T47D (cell line): ENCODE data around the gene PTPRJ.

ENCODE experiments used
- DNase-seq, 2 experiments: peaks; one replicate each; pipeline versions ENCODE4 v3.0.0 to v3.0.0-alpha.2; 2011 to 2012; ENCODE audit warnings: low read depth in 1 of 2, low spot score in 1 of 2
- JUND ChIP-seq: IDR thresholded peaks from 2 replicates; pipeline ENCODE4 v1.6.1; 2012; ENCODE audit warnings: low read depth
- in situ Hi-C: cut with HindIII; loops from 2 replicates; pipeline ENCODE4 v1.10.0; 2016; ENCODE audit warnings: low sequenced_read_pairs, low pct_unique_long_range_greater_than_20kb

Gene PTPRJ

DNA sequence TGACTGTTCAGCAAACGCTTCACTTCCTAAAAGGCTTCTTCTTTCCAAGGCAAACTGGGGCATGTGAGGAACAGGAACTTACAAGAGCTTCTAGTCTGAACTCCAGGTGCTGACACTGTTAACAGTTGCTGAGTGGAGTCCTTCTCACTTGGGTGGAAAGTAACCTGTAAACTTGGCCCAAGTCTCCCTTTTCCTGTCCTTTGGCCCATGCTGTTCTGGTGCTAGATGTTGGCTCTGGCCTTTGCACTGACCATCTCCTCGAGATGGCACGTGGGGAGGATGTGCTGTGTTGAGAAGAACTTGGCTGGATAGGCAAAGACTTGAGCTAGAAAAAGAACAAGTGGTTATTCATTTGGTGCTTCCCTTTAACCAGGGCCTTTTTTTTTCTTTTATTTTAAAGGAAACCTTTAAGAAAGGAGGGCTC lies 53.6 kb downstream of the PTPRJ start:
- in situ Hi-C loops, result no loop called here
- TF ChIP-seq JUND, result no peak
- DNase-seq, result no peak

DNA sequence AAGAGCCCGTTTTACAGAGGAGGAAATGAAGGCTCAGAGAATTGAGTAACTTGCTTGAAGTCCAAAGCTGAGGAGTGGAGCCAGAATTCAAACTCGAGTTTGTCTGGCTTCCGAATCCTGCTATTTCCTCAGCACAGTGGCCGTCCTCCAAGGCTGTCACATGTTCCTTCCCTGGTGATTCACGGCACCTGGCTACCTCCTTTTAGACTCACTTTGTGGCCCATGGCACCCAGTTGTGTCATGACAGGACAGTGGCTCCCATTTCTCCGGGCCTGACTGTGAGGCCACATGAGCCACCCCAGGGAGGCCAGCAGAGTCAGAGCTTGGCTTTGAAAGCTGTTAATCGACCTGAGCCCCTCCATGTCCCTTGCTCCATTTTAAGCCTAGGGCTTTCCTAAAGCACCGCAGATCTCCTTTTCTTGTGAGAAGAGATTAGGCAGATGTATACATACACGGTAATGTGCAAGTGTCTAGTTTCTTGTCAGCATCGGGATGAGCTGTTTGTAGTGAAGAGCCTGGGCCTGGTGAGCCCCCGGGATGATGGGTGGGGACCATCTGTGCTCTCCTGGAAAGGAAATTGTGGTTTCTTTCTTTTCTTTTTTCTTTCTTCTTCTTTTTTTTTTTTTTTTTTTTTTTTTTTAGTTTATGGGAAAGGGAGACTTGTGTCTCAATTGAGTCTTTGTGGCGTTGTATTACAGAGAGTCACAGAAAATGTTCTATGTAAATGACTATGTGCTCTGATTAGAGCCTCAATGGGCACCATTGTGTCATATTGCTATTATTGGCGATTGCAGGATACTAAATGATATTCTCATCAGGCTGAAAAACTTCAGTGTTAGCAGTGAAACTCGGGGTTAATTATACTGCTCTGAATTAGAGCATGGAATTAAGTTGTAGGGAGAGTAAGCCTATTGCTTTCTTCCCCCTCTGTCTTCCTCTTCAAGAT lies 54.8 kb downstream of the PTPRJ start:
- no peak for DNase-seq
- in situ Hi-C loops, result no loop called here

DNA sequence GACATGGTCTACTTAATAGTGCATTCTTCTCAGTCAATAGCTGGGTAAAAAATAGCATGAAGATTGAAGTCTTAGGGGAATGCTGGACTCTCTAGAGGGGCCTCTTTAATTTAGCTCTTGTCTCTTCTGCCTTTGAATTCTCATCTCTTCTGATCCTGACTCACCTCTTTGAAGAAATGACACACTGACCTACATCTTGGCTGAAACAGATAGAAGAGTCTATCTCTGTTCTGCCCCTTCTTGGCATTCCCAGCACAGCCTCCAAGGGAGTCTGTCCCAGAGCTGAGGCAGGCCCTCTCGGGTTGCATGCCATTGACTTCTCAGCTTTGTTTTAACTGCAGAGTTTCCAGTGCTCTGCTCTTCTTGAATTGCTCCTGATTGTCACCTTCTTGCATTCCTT lies 55.7 kb downstream of the PTPRJ start:
- no peak for DNase-seq
- no peak for TF ChIP-seq JUND
- in situ Hi-C loops, result no loop called here

More for the DNA sequence above, 54.8 kb downstream of the PTPRJ start:
- TF ChIP-seq JUND, result no peak

DNA sequence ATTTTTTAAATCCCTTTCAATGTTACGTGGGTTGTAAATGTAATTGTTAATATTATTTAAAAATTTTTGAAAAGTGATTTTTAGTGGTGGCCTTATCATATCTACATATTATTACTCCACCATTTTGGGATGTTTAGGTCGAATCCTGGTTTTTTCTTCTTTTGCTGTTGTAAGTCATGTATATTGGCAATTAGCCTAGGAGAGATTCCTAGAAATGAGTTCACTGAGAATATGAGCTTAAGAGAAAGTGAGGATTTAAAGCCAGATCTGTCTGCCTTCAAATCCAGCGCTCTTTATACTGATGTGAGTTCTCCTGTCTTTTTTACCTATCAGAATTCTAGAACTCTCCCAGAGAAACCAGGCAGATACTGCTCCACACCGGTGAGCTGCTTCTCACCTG lies 56.1 kb downstream of the PTPRJ start:
- DNase-seq, result no peak
- in situ Hi-C loops, result no loop called here
- no peak for TF ChIP-seq JUND

DNA sequence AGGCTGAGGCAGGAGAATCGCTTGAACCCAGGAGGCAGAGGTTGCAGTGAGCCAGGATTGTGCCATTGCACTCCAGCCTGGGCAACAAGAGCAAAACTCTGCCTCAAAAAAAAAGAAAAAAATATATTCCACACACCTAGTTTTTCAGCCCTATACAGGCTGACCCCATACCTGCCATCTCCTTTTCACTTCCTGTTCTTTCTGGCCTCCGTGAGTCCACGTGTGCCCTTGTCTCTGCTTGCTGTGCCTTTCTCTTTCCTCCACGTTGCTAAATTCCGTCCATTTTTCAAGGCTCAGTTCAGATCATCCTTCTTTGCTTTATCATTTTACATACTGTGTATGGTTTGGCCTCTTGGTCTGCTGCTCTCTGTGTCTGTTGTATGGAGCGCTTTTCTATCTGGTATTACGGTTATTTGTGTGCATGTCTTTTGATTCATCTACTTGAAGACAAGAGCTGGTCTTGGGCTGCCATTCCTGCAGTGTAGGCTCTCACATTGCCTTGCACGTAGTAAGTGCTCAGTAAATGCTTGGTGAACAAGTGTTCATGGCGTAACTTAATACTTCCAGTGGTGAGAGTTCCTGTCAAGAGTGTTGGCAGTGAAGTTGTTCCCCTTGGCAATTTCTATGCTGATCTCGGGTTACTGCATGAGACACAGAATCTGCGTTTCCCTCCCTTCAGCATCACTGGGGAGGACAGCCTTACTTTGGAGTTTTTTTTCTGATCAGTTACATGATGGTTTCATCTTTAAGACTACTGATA lies 57.5 kb downstream of the PTPRJ start:
- DNase-seq, result no peak
- no peak for TF ChIP-seq JUND
- in situ Hi-C loops, result no loop called here

DNA sequence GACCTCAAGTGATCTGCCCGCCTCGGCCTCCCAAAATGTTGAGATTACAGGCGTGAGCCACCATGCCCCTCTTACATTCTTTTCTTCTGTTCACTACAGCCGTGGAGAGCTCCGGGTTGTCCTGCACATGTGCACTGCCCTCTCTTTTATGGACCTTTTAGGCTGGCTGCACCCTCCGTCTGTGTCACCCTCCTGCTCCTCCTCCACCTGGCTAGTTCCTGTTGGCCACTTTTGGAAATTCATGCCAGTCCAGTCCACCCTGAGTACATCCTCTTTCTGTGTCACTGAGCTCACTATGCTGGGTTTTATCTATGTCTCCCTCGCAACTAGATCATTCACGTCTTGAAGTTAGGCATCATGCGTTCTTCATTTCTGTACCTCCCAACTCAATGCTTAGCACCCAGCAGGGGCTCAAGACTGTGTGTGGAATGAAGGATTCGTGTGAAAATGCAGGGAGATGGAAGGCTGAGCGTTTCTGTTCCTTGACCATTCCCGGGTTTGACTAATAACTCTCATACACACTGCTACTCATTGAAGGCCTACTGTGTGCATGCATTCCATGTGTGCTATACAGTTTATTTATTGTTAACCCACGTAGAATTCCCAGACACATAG lies 60.6 kb downstream of the PTPRJ start:
- TF ChIP-seq JUND, result no peak
- in situ Hi-C loops, result no loop called here
- peak in 1 of 2 experiments; percentile 56 for DNase-seq

DNA sequence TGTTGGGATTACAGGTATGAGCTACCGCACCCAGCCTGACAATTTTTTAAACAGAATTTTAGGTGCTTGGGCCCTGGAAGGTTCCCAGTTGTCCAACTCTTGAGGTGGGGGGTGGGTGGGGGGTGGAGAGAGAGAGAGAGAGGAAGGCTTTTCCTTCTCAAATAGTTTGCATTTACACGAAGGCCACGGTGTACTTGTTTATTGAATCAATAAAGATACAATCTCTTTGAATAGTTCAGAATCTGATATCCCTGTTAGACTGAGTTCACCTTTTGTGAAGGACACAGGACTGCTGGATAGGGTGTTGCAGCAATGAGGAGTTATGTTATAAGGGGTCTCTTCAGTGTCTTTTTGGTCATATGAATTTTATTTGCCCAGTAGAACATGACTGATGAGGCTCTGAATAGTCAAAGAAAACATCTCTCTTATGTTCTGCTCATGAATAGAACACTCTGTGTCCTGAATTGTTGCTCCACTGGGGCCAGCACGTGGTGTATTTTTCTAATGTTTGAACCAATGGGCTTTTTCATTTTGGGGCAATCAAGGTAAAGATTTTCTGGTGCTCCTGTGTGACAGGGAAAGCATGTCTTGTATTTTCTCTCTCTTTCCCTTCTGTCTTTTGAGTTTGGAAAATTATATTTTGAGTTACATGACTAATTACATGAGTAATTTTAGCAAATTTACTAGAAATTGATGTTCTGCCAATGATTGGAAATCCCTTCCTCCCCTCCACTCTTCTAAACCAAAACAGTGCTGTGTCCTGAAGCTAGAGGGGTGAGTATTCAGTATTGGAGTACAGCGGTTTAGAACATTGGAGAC lies 61.7 kb downstream of the PTPRJ start:
- peak in 1 of 2 experiments; percentile 86 for DNase-seq
- TF ChIP-seq JUND, result peak; percentile 85
- in situ Hi-C loops, result no loop called here

DNA sequence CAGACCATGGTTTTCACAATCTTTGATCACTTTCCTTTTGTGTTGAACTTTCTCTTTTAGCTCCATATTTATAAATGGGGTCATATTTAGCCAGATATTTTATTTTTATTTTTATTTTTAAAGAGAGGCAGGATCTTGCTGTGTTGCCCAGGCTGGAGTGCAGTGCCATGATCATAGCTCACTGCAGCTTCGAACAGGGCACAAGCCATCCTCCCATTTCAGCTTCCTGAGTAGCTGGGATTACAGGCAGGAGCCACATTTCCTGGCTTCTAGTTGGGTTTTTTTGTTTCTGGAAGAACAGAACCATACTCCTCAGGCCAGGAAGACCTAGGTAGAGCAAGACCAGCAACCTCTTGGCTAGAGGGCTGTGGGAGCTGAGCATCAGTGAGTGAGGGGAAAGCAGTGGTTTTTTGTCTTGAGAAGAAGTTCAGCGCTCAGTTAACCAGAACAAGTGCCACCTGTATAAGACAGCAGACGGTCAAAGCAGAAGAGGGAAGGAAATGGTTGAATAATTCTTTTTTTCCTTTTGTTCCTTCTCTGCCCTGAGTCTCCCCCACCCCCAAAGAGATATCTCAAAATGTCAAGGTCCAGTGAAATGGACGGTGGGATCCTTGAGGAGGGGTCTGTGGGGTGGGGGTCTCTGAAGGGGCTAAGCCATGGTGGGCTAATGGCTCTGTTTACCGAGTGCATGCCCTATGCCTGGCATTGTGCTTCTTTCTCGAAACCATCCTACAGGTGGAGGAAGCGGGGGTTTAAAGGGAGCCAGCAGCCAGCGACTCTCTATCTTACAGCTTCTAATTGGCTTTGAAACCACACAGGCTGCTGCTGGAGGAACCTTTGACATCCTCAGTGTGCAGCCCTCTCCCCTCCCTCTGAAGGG lies 63.0 kb downstream of the PTPRJ start:
- in situ Hi-C loops, result no loop called here
- DNase-seq, result no peak
- TF ChIP-seq JUND, result no peak

DNA sequence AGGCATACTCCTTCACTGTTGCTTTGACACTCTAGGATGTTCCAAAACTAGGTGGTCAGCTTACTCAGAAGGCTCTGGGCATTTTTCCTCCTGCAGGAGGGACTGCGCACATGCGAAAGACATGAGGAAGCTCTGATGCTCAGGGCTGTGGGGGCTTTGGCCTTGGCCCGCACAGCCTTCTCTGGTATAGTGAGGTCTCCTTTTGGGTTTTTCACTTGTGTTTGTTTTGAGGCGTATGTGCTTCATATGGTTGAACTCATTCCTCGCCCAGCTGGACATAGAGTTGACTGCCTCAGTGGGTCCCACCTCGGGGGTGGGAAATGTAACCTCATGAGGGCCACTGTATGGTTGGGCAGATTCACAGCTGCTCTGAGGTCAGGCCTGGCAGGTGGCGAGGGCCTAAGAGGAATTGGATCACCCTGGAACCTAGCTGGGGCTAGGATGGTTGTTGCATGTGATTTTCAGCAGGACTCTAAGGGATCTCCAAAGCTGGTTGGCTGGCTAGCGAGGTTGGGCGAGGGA lies 63.7 kb downstream of the PTPRJ start:
- no peak for DNase-seq
- no peak for TF ChIP-seq JUND
- in situ Hi-C loops, result no loop called here

DNA sequence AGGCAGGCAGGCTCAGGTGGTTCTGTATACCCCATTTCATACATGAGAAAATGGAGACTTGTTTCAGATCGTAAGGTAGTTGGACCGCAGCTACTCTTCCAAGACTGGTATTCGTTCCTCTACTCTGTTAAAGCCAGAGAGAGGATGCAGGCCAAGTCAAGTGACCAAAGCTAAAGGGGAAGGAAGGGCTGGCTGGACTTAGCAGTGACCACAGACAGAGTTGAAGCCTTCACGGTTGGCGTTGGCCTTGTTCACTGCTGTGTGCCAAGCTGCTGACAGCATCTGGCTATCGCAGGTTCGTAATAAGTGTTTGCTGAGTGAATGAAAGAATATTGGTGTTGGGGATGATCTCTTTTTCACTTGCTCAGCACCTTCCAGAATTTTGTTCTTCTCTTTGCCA lies 64.2 kb downstream of the PTPRJ start:
- no peak for DNase-seq
- no peak for TF ChIP-seq JUND
- in situ Hi-C loops, result no loop called here

DNA sequence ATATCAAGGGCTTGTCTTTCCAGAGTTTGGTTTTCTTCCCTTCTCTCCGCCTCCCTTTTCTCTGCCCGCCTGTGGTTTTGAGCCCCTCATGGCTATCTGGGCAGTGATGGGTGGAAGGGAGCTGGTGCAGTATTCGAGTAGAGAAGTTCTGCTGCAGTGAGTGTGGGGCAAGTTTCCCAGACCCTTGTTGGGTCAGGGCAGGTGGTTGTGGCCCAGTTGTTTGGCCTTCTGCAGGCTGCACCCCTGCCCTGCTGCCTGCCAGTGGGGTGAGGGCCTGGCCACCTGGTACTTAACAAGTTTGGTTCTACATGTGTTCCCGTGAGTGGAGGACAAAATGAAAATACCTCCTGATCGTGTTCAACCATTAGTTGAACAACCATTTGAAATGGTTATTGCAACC lies 65.2 kb downstream of the PTPRJ start:
- in situ Hi-C loops, result no loop called here

More for the DNA sequence above, 65.2 kb downstream of the PTPRJ start:
- TF ChIP-seq JUND, result no peak
- DNase-seq, result no peak
